ENCODE measurements around the gene ABHD3.
A peak's percentile ranks its signal among the peaks of the same experiment; 100 is the strongest.
"Not testable (repeated sequence)": the region's sequence is repeated elsewhere in the genome, so short reads cannot be mapped to it uniquely, and the experiment has no call there.

The ABHD3 gene

DNA sequence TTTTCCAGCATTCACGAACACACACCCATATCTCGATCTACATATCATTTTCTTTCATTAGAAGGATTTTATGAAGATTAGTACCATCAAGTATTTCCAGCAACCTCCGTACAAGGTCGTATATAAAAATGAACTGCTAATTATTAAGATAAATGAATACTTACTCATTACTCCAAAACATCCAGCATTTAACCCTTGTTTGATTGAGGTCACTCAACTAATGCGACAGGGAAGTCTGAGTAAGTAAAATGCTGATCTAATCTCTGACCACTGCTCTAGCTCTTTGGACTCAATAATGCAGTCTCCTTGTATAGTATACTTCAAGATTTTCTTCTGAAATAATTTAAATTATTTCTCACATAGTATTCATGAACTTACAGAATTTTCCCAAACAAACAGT is 2.0 kb downstream of the ABHD3 start:
- Histone ChIP-seq H3K27ac (no peak overlapping the region), H3K4me3 (no peak overlapping the region)
- no peak for DNase-seq (ENCODE audit: low spot score)
- TF ChIP-seq, protein P1, sequence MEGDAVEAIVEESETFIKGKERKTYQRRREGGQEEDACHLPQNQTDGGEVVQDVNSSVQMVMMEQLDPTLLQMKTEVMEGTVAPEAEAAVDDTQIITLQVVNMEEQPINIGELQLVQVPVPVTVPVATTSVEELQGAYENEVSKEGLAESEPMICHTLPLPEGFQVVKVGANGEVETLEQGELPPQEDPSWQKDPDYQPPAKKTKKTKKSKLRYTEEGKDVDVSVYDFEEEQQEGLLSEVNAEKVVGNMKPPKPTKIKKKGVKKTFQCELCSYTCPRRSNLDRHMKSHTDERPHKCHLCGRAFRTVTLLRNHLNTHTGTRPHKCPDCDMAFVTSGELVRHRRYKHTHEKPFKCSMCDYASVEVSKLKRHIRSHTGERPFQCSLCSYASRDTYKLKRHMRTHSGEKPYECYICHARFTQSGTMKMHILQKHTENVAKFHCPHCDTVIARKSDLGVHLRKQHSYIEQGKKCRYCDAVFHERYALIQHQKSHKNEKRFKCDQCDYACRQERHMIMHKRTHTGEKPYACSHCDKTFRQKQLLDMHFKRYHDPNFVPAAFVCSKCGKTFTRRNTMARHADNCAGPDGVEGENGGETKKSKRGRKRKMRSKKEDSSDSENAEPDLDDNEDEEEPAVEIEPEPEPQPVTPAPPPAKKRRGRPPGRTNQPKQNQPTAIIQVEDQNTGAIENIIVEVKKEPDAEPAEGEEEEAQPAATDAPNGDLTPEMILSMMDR (IDR thresholded peaks at IDR 0.05): no peak

DNA sequence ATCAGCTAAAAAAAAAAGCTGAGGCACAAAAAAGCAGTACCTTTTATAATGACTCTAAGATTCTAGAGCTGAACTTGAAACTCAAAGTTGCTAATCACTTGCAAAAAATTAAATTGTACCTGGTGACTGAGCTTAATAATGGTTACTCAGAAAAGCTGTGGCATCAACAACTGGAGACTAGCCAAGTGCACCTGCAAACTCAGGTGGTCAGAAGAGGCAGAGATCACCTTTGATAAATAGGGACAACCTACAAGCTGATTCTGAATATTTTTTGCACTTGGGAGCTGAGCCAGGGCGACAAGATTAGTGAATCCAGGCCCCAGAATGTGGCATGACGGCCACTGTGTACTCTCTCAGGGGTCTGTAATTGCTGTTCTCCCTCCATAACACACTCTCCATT is 3.0 kb downstream of the ABHD3 start:
- TF ChIP-seq, protein P1 (IDR thresholded peaks at IDR 0.05): no peak
- no peak overlapping the region for H3K27ac ChIP-seq
- no peak overlapping the region for H3K4me3 ChIP-seq
- no peak for DNase-seq (ENCODE audit: low spot score)

DNA sequence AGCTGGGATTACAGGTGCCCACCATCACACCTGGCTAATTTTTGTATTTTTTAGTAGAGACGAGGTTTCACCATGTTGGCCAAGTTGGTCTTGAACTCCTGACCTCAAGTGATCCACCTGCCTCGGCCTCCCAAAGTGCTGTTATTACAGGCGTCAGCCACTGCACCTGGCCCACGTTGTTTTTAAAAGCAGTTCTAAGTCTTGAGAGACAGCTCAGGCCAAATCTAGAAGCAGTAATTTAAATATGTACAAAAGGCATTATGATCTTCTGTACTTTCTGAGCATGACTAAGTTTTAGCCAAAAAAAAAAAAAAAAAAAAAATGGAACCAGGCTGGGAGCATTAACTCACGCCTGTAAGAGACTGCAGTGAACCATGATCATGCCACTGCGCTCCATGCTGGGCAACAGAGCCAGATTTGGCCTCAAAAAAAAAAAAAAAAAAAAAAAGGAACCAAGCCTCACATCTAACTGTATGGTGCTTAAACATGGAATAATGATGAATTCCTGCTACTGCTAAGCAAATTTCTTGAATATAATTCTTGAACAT is 4.0 kb downstream of the ABHD3 start:
- no peak for DNase-seq (ENCODE audit: low spot score)
- H3K4me3 ChIP-seq: no peak overlapping the region
- TF ChIP-seq, protein P1 (IDR thresholded peaks at IDR 0.05): no peak
- no peak overlapping the region for H3K27ac ChIP-seq

DNA sequence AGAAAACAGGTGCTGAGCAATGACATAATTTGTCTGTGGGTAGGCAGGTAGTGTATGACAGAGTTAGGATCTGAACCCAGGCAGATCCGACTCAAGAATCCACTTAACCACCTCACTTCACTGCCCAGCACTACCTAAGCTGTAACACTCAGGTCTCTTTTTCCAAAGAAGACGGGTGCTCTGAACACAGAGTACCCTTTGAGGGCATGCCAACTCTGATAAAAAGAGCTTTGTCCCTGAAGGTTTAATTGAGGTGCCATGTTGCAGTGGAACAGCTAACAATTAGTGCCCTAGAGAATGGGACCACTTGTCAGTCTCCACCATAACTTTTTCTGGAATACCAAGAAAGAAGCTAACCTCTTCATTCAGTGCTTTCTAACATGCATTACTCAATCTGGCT is 11.3 kb downstream of the ABHD3 start:
- H3K4me3 ChIP-seq: no peak overlapping the region
- TF ChIP-seq, protein P1 (IDR thresholded peaks at IDR 0.05): no peak
- DNase-seq (ENCODE audit: low spot score): no peak
- no peak overlapping the region for H3K27ac ChIP-seq

DNA sequence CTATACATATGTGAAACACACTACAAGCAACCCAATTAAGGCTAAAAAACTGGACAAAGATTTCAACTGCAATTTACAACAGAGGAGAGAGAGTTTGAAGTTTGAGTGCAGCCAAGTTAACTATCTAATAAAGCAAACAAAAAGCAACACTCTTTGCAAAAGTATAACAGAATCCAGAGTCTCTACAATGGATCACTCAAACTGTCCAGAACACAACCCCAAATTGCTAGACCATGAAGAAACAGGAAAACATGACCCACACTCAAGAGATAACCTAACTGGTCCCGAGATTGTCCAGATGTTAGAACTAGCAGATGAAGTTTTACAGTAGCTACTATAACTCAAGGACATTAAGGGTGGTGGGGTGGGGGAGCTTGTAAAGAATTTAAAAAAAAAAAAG is 14.8 kb downstream of the ABHD3 start:
- H3K4me3 ChIP-seq: no peak overlapping the region
- TF ChIP-seq, protein P1 (IDR thresholded peaks at IDR 0.05): no peak
- DNase-seq (ENCODE audit: low spot score): no peak
- no peak overlapping the region for H3K27ac ChIP-seq

DNA sequence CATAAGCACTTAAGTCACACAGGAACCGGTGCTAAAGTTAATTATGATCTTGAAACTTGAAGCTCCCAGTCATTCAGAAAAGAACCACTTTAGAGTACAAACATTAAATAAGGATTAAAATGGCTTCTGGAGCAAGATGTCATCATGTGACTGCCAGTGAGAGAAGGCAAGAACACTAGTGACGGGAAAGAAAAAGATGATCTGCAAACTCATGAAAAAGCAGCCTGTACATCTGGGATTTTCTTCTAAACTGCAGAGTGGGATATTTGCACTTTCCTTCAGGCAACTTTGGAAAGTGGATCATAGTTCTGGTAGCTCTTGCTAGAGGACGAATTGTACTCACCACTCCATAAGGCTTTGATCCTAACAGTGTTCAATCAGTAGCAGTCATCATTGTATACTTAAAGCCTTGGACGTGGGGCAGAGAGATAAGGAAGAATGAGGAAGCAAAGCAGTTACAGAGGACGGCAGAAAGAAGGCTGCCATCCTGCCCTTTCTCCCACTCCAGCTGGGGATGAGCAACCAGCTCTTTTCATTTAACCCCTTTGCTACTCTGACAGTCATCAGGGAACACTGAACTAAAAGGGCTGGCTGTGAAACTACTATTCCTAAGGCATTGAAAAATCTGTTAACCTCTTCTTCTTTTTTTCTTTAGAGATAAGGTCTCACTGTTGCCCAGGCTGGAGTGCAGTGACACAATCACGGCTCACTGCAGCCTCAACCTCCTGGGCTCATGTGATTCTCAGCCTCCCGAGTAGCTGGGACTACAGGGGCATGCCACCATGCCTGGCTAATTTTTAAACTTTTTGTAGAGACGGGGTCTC is 18.1 kb downstream of the ABHD3 start:
- Histone ChIP-seq H3K4me3 (no peak overlapping the region), H3K27ac (peak overlapping the region in 1 of 2 donors; percentile 54)
- no peak for DNase-seq (ENCODE audit: low spot score)
- TF ChIP-seq, protein P1 (IDR thresholded peaks at IDR 0.05): no peak

DNA sequence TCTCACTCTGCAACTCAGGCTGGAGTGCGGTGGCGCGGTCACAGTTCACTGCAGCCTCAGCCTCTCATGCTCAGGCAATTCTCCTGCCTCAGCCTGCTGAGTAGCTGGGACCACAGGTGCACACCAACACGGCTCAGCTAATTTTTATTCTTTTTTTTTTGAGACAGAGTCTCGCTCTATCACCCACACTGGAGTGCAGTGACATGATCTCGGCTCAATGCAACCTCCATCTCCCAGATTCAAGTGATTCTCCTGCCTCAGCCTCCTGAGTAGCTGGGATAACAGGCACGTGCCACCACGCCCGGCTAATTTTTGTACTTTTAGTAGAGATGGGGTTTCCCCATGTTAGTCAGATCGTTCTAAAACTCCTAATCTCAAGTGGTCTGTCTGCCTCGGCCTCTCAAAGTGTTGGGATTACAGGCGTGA is 19.0 kb downstream of the ABHD3 start:
- DNase-seq (ENCODE audit: low spot score); H3K27ac ChIP-seq: not testable (repeated sequence)

More for the DNA sequence above, 19.0 kb downstream of the ABHD3 start:
- not testable (repeated sequence) for H3K4me3 ChIP-seq
